Neural progenitor cell (in vitro differentiated cells): ENCODE results near the gene TMX2. TPM values are rescaled to one million over a fixed set of nuclear protein-coding genes. Genes with fewer than 3 reads are reported as not detected.

Source experiments
- DNase-seq: peaks from one replicate; pipeline ENCODE4 v3.0.0-alpha.2; 2016; ENCODE audit warnings: low spot score
- H2AFZ ChIP-seq: fragments of 200-600 bp; sonication (generic); replicated peaks from 2 replicates; pipeline ENCODE4 v1.6.1; 2016; ENCODE audit warnings: antibody characterized with exemption
- H3F3A ChIP-seq: fragments of 200-600 bp; sonication (generic); 2 replicates; pipeline ENCODE4 v1.6.1; 2016; ENCODE audit warnings: antibody characterized with exemption, low read depth
- H3K27ac ChIP-seq: fragments of 200-600 bp; sonication (generic); 2 replicates; pipeline ENCODE4 v1.5.1; 2016; ENCODE audit warnings: mild to moderate bottlenecking
- H3K27me3 ChIP-seq: fragments of 200-600 bp; sonication (generic); 2 replicates; pipeline ENCODE4 v1.6.1; 2016; ENCODE audit warnings: mild to moderate bottlenecking, moderate library complexity
- H3K36me3 ChIP-seq: fragments of 200-600 bp; sonication (generic); 2 replicates; pipeline ENCODE4 v1.5.1; 2016
- H3K4me1 ChIP-seq: fragments of 200-600 bp; sonication (generic); 2 replicates; pipeline ENCODE4 v1.6.1; 2016; ENCODE audit warnings: mixed run types
- H3K4me2 ChIP-seq: fragments of 200-600 bp; sonication (generic); 2 replicates; pipeline ENCODE4 v1.6.1; 2016
- H3K4me3 ChIP-seq: fragments of 200-600 bp; sonication (generic); 2 replicates; pipeline ENCODE4 v1.5.1; 2016
- H3K79me2 ChIP-seq: fragments of 200-600 bp; sonication (generic); 2 replicates; pipeline ENCODE4 v1.6.1; 2016; ENCODE audit warnings: low read depth
- H3K9ac ChIP-seq: fragments of 200-600 bp; sonication (generic); 2 replicates; pipeline ENCODE4 v1.6.1; 2016
- H3K9me3 ChIP-seq: fragments of 200-600 bp; sonication (generic); 2 replicates; pipeline ENCODE4 v1.5.1; 2016; ENCODE audit warnings: low read depth
- H4K20me1 ChIP-seq: fragments of 200-600 bp; sonication (generic); 2 replicates; pipeline ENCODE4 v1.6.1; 2016; ENCODE audit warnings: low read depth
- H3K27ac Mint-ChIP-seq: 3 replicates; pipeline ENCODE4 v1.8.0; 2021; ENCODE audit warnings: mixed read lengths
- H3K27me3 Mint-ChIP-seq: 2 replicates; pipeline ENCODE4 v1.8.0; 2022; ENCODE audit warnings: low read depth, mild to moderate bottlenecking, inconsistent platforms, moderate library complexity, mixed read lengths; ENCODE audit not compliant: insufficient read depth
- H3K36me3 Mint-ChIP-seq: 3 replicates; pipeline ENCODE4 v1.8.0; 2021; ENCODE audit warnings: mixed read lengths
- H3K4me1 Mint-ChIP-seq: 3 replicates; pipeline ENCODE4 v1.8.0; 2021; ENCODE audit warnings: mixed read lengths
- H3K4me3 Mint-ChIP-seq: 3 replicates; pipeline ENCODE4 v1.8.0; 2021; ENCODE audit warnings: mild to moderate bottlenecking, moderate library complexity, mixed read lengths
- H3K9me3 Mint-ChIP-seq: 3 replicates; pipeline ENCODE4 v1.8.0; 2020; ENCODE audit warnings: mixed read lengths
- CTCF ChIP-seq: fragments of 200-600 bp; sonication (generic); IDR thresholded peaks from 2 replicates; pipeline ENCODE4 v1.5.1; 2017; ENCODE audit warnings: antibody characterized with exemption, mild to moderate bottlenecking
- EZH2 ChIP-seq: fragments of 200-600 bp; sonication (generic); IDR thresholded peaks from 2 replicates; pipeline ENCODE4 v1.6.1; 2017; ENCODE audit warnings: antibody characterized with exemption, mild to moderate bottlenecking, moderate library complexity
- EZH2phosphoT487 ChIP-seq: fragments of 200-600 bp; sonication (generic); IDR thresholded peaks from 2 replicates; pipeline ENCODE4 v1.6.1; 2017; ENCODE audit warnings: antibody characterized with exemption
- total RNA-seq: library from RNA; depleted of rRNA; stranded (reverse); fragments of >200 nt; gene quantifications from 2 replicates; pipeline ENCODE4 v1.2.3, GENCODE V29; 2015; ENCODE audit warnings: low replicate concordance

Gene TMX2
- total RNA-seq, 1 donor from 2014 or later: 66.5 TPM

- Histone ChIP-seq H3K4me1 (peaks cover 23% of the 10 kb centered on the region), H3F3A (peaks cover 16% of the 10 kb centered on the region), H3K4me3 (peak overlapping the region; percentile 90), H2AFZ (no peak overlapping the region), H3K9ac (peak overlapping the region; percentile 90), H3K27ac (no peak overlapping the region), H3K27me3 (no peaks in the 10 kb centered on the region), H3K9me3 (no peaks in the 10 kb centered on the region), H3K4me2 (peak overlapping the region; percentile 100), H3K79me2 (peaks cover 74% of the 10 kb centered on the region), H3K36me3 (no peaks in the 10 kb centered on the region), H4K20me1 (peaks cover 60% of the 10 kb centered on the region)
- peak overlapping the region; percentile 97 for H3K4me3 Mint-ChIP-seq
- no peaks in the 10 kb centered on the region for H3K27me3 Mint-ChIP-seq
- H3K36me3 Mint-ChIP-seq: peaks cover 16% of the 10 kb centered on the region
- no peak for TF ChIP-seq EZH2
- no peak for TF ChIP-seq EZH2phosphoT487
- TF ChIP-seq CTCF: no peak
- H3K27ac Mint-ChIP-seq: peak overlapping the region; percentile 76
- H3K9me3 Mint-ChIP-seq: peaks cover 9% of the 10 kb centered on the region
- peaks cover 26% of the 10 kb centered on the region for H3K4me1 Mint-ChIP-seq
- no peak for DNase-seq
These were observed 51.6 kb downstream of the TMX2 start for GRCh38 chr11:57764021-57764420.

GRCh38 chr11:57764566-57764965 is 52.2 kb downstream of the TMX2 start:
- H3K4me3 ChIP-seq: peak overlapping the region; percentile 90
- peaks cover 23% of the 10 kb centered on the region for H3K4me1 ChIP-seq
- H3K9ac ChIP-seq: no peak overlapping the region
- H3K79me2 ChIP-seq: peaks cover 79% of the 10 kb centered on the region
- DNase-seq: no peak
- TF ChIP-seq EZH2 (no peak), EZH2phosphoT487 (no peak), CTCF (no peak)
- H3K27ac Mint-ChIP-seq: peak overlapping the region; percentile 74
- H3K27ac ChIP-seq: no peak overlapping the region
- H3K4me3 Mint-ChIP-seq: peak overlapping the region; percentile 97
- peaks cover 16% of the 10 kb centered on the region for H3F3A ChIP-seq
- H2AFZ ChIP-seq: no peak overlapping the region
- peaks cover 65% of the 10 kb centered on the region for H4K20me1 ChIP-seq
- no peaks in the 10 kb centered on the region for H3K27me3 Mint-ChIP-seq
- H3K4me2 ChIP-seq: peak overlapping the region; percentile 100
- H3K9me3 Mint-ChIP-seq: peaks cover 9% of the 10 kb centered on the region
- H3K9me3 ChIP-seq: no peaks in the 10 kb centered on the region
- H3K36me3 ChIP-seq: no peaks in the 10 kb centered on the region
- H3K4me1 Mint-ChIP-seq: peaks cover 26% of the 10 kb centered on the region
- peaks cover 19% of the 10 kb centered on the region for H3K36me3 Mint-ChIP-seq
- no peaks in the 10 kb centered on the region for H3K27me3 ChIP-seq

GRCh38 chr11:57764972-57765371 is 52.6 kb downstream of the TMX2 start:
- H4K20me1 ChIP-seq: peaks cover 69% of the 10 kb centered on the region

More at GRCh38 chr11:57764972-57765371, 52.6 kb downstream of the TMX2 start:
- Histone ChIP-seq H3K9me3 (no peaks in the 10 kb centered on the region), H3K4me2 (peak overlapping the region; percentile 100), H3K4me3 (peak overlapping the region; percentile 90), H3F3A (peaks cover 16% of the 10 kb centered on the region), H3K4me1 (peaks cover 23% of the 10 kb centered on the region), H3K27ac (no peak overlapping the region), H3K36me3 (no peaks in the 10 kb centered on the region), H3K9ac (no peak overlapping the region), H3K79me2 (peaks cover 83% of the 10 kb centered on the region), H3K27me3 (no peaks in the 10 kb centered on the region), H2AFZ (no peak overlapping the region)
- no peak overlapping the region for H3K27ac Mint-ChIP-seq
- peak overlapping the region; percentile 97 for H3K4me3 Mint-ChIP-seq
- H3K4me1 Mint-ChIP-seq: peaks cover 26% of the 10 kb centered on the region
- DNase-seq: no peak
- peaks cover 12% of the 10 kb centered on the region for H3K9me3 Mint-ChIP-seq
- peaks cover 22% of the 10 kb centered on the region for H3K36me3 Mint-ChIP-seq
- no peaks in the 10 kb centered on the region for H3K27me3 Mint-ChIP-seq
- no peak for TF ChIP-seq EZH2phosphoT487
- TF ChIP-seq CTCF: no peak
- no peak for TF ChIP-seq EZH2
